HG03060 (cell line): Measurements from ENCODE around the gene FHIT.

Experiments
- ATAC-seq: cut with Tn5 transposase; IDR thresholded peaks from one replicate; pipeline ENCODE4 v1.9.1; 2021; ENCODE audit warnings: low read depth, moderate number of reproducible peaks; ENCODE audit not compliant: unreplicated experiment

FHIT gene

DNA sequence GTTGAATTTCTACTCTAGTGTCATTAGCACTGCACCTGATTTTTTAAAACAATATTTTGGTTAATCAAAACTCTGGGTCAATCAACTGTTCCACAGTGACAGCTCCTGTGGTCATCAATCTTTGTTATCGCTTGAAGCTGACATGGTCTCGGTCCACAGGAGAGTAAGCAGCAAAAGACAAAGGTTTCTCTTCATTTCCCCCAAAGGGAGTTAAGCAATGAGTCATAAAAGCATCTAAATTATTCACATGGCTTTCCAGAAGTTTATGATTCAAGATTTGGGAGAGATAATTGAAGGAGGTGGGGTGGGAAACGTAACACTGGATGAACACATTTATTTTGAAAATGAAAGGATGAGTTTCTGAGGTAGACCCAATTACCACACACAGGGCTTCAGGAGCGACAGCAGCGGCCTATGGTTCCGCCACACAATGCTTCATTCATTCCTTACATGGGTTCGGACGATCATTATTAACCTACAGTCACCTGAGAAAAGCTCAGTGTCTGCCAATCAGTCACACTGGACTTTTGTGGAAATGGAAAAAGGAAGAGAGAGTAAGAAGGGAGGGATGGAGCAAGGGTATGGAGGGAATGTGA lies 505.1 kb downstream of the FHIT start:
- no peak for ATAC-seq

GRCh38 chr3:60743631-60744164 lies 507.6 kb downstream of the FHIT start:
- ATAC-seq: no peak

DNA sequence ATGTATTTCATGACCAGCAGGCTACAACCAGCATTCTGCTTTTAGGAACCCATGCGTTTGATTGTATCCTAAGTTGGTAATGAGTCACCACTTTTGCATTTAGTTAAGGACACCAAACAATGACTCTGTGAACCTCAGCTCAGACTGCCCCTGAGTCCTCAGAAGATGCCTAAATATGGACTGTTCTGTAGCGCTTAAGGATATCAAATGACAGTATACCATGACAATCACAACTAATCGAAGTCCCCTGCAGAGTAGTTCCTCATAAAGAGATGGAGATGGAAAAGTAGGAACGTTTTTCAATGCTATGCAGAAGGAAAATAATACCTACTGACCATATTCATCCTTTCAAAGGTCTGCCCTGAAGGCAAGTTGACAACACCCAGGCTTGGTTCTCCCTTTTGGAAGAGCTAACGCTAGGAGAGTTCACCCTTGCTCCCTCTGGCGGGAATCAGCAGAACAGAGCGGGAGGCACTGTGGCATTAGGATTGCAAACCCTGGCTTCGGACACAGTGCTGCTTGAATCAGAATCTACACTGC lies 508.6 kb downstream of the FHIT start:
- ATAC-seq: no peak

- ATAC-seq: no peak
These were observed 513.4 kb downstream of the FHIT start for GRCh38 chr3:60737633-60738399.

- ATAC-seq: no peak
These were observed 520.9 kb downstream of the FHIT start for GRCh38 chr3:60730371-60730770.

DNA sequence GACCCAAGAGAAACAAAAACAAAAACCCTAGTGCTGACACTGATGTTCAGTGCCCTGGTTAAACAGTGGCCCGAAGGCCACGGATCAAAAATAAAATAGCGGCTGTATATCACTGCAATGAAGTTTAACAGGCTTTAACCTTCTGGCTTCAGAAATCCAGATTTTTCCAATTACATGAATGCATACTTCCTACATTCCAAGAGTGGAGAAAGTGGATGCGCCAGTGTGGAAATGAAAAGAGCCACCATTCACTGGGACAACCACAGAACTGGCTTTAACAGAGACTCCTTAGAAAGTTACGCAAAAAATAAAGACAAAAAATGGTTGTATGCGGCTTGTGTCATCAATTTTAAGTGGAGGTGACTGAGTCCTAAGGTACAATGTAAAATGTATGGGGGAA lies 522.2 kb downstream of the FHIT start:
- no peak for ATAC-seq

DNA sequence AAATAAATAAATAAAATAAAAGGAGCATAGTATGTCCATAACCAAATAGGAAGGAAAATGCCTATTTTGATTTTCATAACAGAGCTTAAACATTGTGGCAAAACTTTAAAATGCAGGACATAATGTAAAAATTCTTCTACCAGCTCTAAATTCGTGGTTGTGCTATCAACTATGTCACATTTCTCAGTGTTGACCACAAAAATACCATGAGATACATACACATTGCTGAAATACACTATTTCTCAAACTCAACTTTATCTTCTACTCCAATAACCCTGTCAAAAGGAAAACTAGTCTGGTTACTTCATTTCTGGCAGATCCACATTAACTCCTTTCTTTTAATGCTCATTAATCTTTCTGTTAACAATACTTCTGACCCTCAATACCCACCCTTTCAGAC lies 523.2 kb downstream of the FHIT start:
- ATAC-seq: no peak

GRCh38 chr3:60720736-60721135 lies 530.5 kb downstream of the FHIT start:
- ATAC-seq: no peak

GRCh38 chr3:60716573-60716972 lies 534.7 kb downstream of the FHIT start:
- no peak for ATAC-seq

DNA sequence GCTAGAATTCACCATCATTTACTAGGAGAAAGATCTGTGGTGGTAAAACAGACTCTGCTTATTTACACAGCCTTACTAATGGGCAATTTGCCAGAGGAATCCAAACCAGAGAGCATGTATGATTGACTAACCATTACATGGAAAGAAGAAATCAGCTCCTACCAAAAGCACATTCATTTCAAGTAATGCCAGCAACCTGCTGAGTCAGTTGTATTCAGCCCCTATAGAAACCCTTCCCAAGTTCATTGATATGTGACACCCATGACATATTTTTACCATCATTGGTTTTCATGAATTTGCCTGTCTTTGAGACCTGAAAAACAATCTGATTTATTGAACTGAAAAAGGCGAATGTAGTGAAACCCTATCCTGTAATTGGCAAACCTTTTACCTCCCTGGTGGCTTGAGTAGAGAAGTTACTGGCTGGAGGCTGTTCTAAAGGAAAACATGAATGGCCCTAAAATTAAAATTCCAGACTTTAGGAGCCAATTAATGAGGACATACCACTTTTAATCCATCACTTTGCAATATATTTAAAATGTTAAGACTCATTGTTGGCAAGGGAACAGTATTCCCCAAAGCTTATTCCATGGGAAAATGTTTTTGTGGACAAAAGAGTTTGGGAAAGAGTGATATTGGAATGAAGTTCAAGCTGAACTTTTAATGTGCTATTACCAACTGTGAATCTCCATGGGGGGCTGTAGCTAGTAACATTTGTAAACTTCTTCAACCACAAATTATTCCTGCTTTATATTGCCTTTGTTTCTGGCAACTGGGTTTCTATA lies 542.9 kb downstream of the FHIT start:
- ATAC-seq: no peak

DNA sequence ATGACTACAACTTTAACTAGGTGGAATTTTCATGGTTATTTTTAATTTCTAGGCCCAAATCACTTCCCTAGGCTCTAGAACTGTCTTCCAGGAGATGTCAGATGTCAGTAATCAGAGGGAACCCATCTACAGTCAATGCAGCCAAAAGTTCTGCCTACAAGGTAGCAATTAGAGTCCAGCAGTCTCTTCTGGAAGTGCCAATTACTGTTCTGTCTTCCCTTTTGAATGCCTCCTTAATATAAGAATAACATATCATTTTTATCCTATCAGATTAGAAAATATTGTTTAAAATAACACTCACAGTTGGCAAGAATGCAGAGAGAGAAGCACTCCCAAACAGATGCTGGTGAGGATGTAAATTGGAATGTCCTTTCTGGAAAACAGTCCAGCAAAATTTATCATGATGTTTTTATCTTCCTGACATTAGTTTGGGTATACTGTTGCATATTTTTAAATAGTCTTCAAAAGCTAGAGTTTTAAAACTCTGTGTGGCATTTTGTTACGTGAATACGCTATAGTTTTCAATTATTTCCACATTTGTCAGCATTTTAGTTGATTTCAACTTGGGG lies 543.7 kb downstream of the FHIT start:
- ATAC-seq: no peak

GRCh38 chr3:60703956-60704736 lies 547.1 kb downstream of the FHIT start:
- no peak for ATAC-seq

GRCh38 chr3:60703008-60703407 lies 548.2 kb downstream of the FHIT start:
- ATAC-seq: no peak

DNA sequence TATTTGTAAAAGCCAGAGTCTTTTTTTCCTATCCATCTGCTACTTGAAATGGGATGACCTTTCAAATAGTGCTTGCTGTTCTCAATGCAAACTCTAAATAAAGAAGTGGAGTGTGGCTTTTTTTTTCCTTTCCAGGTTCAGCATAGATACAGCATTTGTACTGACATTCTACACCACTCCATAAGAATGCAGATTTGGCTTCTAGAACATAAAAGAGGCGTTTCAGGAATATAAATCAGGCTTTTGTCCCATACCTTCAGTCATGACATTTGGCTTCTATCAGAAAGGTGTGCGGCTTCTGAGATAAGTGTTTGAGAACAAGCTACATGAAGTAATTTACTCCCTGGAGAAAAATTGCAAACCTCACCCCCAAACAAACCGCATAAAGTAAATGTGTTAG lies 553.1 kb downstream of the FHIT start:
- ATAC-seq: no peak

GRCh38 chr3:60697132-60697531 lies 554.1 kb downstream of the FHIT start:
- no peak for ATAC-seq

DNA sequence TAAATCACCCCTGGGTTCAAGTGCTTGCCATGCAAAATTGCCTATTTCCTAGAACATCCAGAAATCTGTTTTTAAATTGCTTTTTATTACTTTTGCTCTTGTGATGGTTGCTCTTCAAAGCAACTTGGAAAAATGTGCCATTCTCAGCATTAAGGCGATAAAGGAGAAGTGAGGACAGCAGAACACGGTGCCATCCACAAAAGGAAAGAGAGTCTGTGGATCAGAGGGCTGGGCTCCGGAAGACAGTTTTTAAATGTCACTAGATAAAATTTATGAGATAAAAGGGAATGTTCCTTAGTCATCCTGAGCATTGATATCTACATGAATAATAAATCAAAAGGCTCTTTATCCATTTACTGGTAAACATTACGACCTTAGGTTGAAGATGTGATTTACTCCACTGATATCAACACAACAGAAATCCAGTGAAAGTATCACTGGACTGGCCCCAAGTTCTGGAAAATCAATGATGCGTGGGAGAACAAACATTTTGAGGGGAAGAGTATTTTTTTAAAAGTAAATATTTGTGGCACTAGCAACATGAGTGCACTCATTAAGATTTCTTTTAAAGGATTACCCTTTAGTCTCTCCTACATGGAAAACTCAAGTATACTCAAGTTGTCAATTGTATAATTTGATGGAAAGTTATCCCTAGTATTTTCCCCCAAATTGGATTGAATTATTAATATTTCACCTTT lies 554.7 kb downstream of the FHIT start:
- no peak for ATAC-seq

- ATAC-seq: no peak
These were observed 575.8 kb downstream of the FHIT start for GRCh38 chr3:60675424-60675823.

DNA sequence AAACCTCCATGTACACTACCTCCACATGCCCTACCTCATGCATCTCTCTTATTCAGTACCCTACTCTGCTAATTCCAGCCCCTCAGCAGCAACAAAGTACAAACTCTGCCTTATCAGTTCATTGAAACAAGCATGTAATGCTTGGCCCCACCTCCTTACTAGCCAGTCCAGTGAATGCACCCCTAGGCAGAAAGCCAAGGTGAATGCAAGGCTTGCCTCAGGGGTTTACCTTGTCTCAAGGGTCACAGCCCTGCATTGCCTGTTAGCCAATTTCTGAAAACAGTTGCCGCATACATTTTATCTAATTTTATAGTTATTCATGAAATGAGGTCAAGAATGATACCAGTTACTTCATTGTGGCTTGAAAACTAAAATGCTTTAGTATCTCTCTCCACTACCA lies 576.4 kb downstream of the FHIT start:
- no peak for ATAC-seq

DNA sequence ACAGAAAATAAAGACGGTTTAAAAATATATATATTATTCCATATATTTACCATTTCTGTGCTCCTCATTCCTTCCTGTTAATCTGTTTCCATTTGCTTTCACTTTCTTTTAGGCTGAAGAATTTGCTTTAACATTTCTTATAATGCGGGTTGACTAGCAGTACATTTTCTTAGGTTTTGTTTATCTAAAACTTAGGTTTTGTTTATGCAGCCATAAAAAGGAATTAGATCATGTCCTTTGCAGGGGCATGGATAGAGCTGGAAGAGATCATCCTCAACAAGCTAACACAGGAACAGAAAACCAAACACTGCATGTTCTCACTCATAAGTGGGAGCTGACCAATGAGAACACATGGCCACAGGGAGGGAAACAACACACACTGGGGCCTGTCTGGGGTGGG lies 578.1 kb downstream of the FHIT start:
- no peak for ATAC-seq
